HG03378 (cell line): ENCODE measurements around the gene YBX1.
"Not testable (repeated sequence)": the region's sequence is repeated elsewhere in the genome, so short reads cannot be mapped to it uniquely, and the experiment has no call there.

Experiments
- ATAC-seq: cut with Tn5 transposase; IDR thresholded peaks from one replicate; pipeline ENCODE4 v1.9.1; 2021; ENCODE audit warnings: mild to moderate bottlenecking, moderate library complexity; ENCODE audit not compliant: unreplicated experiment

Gene YBX1

GRCh38 chr1:42681741-42682483 lies at the start of gene YBX1:
YBX1 (plus strand) TSS chr1:42682418; CDS start chr1:42682566, 148 bp downstream.
- ATAC-seq: peak; percentile 93

- ATAC-seq: no peak
Measured at GRCh38 chr1:42639116-42639515, 43.1 kb upstream of the YBX1 start.

DNA sequence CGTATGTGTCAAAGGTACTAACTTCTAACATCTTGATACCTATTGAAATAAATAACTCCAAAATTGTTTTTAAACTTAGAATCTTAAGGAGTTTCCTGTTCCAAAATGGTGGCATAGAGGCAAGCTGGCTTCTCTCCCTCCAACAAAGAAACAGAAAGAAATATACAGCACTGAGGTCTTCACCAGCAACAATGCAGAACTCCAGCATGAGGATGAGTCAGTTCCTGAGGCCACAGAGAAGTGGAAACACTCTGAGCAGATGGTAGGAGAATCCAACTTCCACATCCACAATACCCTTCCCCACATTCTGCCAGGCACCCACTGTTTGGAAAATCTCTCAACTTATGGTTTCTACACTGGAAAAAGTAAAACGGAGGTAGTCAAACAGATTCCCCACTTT lies 36.2 kb upstream of the YBX1 start:
- ATAC-seq: no peak

GRCh38 chr1:42657201-42657600 lies 25.0 kb upstream of the YBX1 start:
- no peak for ATAC-seq

DNA sequence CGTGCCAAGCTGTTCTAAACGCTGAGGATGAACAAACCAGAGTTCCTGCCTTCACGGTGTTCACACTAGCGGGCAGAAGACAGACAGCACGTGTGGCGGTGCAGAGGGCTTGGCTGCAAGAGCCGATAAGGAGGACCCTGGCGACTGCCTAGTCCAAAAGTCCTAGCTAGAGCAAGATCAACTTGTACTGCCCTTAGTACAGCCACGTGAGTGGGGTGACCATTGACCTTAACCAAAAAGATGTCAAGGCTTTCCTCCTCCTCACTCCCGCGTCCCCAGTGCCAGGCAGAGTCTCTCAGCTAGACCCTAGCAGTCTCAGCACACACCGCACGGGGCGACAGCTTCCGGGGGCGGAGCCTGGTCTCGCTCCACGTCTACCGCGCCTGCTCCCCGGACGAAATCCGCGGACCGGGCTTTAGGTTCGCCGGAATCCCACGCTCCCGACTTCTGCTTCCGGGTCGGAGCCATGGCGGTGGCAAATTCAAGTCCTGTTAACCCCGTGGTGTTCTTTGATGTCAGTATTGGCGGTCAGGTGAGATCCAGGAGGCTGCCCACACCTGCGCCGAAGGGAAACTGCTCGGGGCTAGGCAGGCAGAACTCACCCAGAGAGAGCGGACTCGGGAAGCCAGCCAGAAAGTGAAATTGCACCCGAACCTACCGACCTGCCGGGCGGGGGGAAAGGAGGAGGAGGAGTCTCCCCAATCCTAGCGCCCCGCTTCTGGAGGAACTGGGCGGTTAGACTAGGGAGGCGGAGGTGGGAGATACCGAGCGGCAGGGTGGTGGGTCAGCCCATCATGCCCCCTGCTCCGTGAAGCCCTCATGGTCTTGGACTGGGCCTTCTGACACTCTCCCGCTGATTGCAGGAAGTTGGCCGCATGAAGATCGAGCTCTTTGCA lies 24.0 kb upstream of the YBX1 start, which contains the start of gene PPIH:
TSS of gene PPIH (plus strand) at position 443 of the 896 bp plus-strand sequence. CDS start at position 467, 24 bp downstream.
- peak; percentile 85 for ATAC-seq

DNA sequence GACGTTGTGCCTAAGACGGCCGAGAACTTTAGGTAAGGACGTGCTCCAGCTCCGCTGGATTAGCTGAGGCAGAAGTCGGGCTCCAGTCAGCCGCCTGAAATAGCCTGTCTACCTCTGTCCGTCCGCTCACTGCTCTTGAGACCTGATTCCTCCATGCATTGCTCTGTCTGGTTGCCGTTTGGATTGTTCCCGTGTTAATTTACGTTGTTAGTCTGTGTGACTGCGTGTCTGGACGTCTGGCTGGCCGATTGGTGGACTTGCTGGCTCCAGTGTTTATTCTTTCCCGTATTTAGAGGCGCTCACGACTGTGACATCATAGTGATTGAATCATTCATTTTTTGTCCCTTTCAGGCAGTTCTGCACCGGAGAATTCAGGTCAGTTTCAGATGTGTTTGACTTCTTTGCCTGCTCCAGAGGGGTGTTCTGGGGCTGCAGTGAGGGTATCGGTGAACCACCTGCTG lies 23.3 kb upstream of the YBX1 start:
- no peak for ATAC-seq

DNA sequence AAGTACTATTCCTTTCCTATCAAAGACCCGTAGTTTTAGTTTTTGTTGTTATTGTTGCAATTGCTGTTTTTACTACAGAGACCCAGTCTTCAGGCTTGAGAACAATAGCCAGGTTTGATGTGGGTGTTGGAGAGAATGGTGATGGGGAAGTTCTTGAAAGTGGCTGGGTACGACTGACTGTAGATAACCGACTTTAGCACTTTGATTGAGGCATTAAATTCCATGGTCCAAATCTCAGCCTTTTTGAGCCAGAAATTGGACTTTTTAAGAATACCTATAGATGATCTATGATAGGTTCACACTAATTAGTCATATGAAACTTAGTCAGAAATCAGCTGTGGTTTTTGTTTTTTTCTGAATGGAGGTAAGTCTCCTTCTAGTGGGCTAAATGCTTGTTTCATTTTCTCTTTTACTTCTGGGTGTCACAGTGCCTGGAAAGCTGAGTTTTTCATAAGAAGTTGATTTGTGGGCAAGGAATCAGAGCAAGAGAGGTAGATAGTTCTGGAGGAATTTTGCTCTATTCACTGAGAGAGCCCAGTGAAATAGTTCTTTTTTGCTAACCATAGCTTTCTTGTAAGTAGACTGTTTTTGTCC lies 21.2 kb upstream of the YBX1 start:
- ATAC-seq: no peak

DNA sequence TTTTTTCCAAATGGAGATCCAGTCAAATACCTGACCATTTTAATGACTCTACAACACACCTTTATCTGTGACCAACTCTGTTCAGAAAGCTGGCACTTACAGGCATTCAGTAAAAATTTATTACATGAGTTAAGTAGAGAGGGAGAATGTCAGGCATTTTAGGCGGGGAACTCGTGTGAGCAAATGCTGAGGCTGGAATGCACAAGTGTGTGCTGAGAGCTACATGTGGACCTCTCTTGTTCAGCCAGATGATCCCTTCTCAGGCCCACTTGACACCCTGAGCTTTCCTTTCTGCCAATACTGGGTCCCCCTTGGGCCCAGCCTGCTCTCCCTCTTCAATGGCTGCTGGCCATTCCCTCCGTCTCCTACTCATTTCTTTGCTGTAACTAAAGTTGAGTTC lies 12.3 kb upstream of the YBX1 start:
- no peak for ATAC-seq

DNA sequence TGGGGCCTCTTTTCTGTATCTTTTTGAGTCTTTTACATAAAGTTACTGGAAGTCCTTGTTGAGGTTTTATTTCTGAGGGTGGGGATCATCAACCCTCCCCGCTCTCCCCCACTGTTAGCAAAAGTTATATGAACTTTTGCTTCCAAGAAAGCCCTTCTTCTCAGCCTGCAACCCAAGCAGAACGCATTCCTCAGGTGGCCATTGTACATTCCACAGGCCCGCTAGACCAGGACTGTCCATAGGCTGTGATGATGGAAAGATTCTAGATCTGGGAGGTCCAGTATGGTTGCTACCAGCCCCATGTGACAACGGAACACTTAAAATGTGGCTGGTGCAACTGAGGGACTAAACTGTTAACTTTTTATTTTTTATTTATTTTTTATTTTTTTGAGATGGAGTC lies 11.8 kb upstream of the YBX1 start:
- ATAC-seq: no peak

- ATAC-seq: no peak
Measured at GRCh38 chr1:42674214-42674613, 8.0 kb upstream of the YBX1 start.

GRCh38 chr1:42674682-42675081 lies 7.5 kb upstream of the YBX1 start:
- no peak for ATAC-seq

- ATAC-seq: no peak
Measured at GRCh38 chr1:42675467-42675866, 6.8 kb upstream of the YBX1 start.

DNA sequence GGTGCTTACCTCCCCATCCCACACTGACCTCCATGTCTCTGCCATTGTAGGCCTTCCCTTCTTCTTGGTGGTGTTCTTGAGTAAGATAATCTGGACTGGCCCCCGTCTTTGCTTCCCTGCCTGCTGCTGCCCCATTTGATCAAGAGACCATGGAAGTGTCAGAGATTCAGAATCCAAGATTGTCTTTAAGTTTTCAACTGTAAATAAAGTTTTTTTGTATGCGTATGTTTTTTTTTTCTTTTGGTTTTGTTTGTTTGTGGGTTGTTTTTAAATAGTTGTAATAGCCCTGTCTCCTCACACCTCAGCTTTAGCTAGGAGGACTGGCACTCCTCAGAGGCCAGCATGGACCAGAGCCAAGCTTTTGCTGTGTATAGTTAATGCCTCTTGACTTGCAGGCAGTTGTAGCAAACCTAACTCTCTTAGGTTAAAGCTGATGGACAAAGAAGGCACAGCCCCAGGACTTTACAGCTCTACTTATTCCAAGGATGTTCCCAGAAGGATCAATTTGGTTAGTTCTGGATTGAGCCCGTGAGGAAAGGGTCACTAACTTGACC lies 5.6 kb upstream of the YBX1 start:
- ATAC-seq: no peak

DNA sequence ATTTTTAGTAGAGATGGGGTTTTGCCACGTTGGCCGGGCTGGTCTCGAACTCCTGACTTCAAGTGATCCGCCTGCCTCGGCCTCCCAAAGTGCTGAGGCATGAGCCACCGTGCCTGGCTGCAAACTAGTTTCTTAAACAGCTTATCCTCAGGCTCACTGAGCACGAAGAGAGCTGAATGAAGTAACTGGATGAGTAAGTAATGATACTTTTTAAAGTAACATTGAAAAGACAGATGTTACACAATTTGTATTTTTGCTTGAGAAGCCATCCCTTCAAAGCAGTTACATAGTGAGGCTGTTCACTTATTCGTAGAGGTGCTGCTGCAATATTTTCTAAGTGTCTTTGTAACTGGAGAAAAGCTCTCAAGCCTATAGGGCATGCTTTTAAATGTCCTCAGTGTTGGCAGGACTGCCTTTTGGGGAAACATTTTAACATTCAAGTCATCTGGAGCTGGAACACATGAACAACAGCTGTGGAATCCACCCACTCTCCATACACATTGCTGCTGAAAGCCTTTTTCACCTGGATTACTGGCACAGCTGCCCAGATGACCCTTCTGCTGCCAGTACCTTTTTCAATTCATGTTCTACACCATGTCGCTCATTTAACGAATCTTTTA lies 2.7 kb upstream of the YBX1 start:
- ATAC-seq: no peak

DNA sequence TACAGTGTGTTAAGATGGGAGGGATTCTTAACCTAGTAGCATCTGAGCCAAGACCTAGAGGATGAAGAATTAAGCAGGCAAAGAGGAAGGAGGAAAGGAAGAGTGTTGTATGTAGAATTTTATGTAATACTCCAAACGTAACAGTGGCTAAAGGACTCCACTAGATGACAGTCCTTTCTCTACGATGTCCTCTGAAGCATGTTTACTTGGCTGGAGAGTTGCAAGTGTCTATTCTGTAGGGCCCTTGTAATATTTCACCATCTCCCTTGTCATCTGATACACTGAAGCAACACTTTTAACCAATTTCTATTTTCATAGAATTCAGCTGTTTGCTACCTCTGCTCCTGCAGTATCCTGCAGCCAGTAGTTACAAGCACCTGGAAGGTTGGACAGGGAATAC lies 2.2 kb upstream of the YBX1 start:
- no peak for ATAC-seq

DNA sequence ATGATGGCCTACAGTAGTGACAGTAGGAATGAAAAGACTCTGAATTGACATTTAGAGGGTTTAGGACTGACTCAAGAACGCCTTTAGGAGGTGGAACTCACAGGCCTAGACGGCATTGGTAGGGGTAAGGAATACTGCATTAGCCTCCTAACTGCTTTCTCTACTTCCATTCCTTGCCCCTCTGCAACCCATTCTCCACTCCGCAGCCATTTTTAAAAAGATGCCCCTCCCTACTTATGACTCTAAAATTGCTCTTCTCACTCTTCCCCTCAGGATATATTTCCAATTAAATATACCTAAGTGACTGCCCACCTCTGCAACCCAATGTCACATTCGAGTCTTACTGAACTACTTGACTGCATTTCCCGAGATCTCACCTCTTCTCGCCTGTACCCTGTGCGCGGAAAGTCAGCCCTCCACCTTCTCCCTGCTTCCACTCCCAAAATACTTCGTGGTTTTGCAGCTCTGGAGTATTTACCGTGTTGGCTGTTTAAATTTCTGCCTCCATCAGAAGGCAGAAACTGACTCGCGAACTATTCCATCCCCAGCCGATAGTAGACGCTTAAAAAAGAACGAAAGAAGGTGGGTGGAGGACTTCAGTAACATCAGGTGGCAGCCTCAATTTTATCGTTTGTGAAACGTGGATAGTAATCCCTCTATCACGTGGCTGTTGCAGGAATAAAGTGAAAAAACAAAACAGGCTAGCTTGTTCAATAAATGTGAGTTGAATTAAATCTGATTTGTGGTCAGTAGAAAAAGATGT lies 1.1 kb upstream of the YBX1 start:
- no peak for ATAC-seq

- ATAC-seq: not testable (repeated sequence)
Measured at GRCh38 chr1:42682484-42682738, 193 bp downstream of the YBX1 start.

GRCh38 chr1:42682739-42683531 lies 717 bp downstream of the YBX1 start:
- ATAC-seq: no peak

DNA sequence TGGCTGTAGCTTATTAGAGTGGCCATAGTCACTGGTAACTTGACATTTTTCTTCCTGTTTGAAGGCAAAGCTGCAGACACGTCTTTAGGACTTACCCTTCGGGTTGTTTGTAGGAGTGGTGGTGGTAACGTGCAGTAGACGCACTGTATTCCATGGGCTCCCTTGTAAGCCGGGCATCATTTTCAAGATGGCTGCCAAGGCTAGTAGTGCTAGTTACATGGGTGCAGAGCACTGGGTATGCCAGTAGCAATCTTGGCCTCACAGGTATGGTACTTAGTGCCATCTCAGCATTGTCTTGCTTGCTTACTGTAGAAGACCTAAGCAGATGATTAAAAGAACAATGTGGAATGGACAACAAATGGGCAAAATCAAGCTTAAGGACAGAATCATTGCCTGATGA lies 1.9 kb downstream of the YBX1 start:
- ATAC-seq: no peak

- ATAC-seq: no peak
Measured at GRCh38 chr1:42686418-42686817, 4.2 kb downstream of the YBX1 start.
